Osteocyte (in vitro differentiated cells): ENCODE data around the gene GTPBP2. TPM values are rescaled to one million over a fixed set of nuclear protein-coding genes. Genes with fewer than 3 reads are reported as not detected.

Source experiments
- DNase-seq: peaks from one replicate; pipeline ENCODE4 v3.0.0; 2021; ENCODE audit warnings: mixed read lengths; ENCODE audit not compliant: unreplicated experiment; ENCODE audit errors: extremely low spot score
- H3K27ac Mint-ChIP-seq: one replicate; pipeline ENCODE4 v1.8.0; 2021; ENCODE audit warnings: mild to moderate bottlenecking, mixed read lengths; ENCODE audit not compliant: unreplicated experiment
- H3K27me3 Mint-ChIP-seq: one replicate; pipeline ENCODE4 v1.8.0; 2021; ENCODE audit warnings: mixed read lengths; ENCODE audit not compliant: unreplicated experiment
- H3K36me3 Mint-ChIP-seq: one replicate; pipeline ENCODE4 v1.8.0; 2021; ENCODE audit warnings: mixed read lengths; ENCODE audit not compliant: unreplicated experiment
- H3K4me1 Mint-ChIP-seq: one replicate; pipeline ENCODE4 v1.8.0; 2021; ENCODE audit warnings: mixed read lengths; ENCODE audit not compliant: unreplicated experiment
- H3K4me3 Mint-ChIP-seq: one replicate; pipeline ENCODE4 v1.8.0; 2021; ENCODE audit warnings: mild to moderate bottlenecking, moderate library complexity, mixed read lengths; ENCODE audit not compliant: unreplicated experiment
- H3K9me3 Mint-ChIP-seq: one replicate; pipeline ENCODE4 v1.8.0; 2021; ENCODE audit warnings: mixed read lengths; ENCODE audit not compliant: unreplicated experiment
- CTCF ChIP-seq: fragments of 200-600 bp; sonication (generic); IDR thresholded peaks from 2 replicates; pipeline ENCODE4 v1.5.0; 2021; ENCODE audit warnings: antibody characterized with exemption, mild to moderate bottlenecking, moderate library complexity
- total RNA-seq: library from RNA; stranded (reverse); gene quantifications from 2 replicates; pipeline ENCODE4 v1.2.1, GENCODE V29; 2021

The GTPBP2 gene
- total RNA-seq, 1 donor from 2014 or later, result 86.4 TPM

GRCh38 chr6:43584892-43585570, 44.0 kb downstream of the GTPBP2 start:
- Mint-ChIP-seq H3K36me3 (peaks cover 33% of the 10 kb centered on the region), H3K4me1 (no peaks in the 10 kb centered on the region), H3K27ac (no peak overlapping the region), H3K4me3 (no peak overlapping the region), H3K9me3 (no peaks in the 10 kb centered on the region), H3K27me3 (no peaks in the 10 kb centered on the region)
- TF ChIP-seq CTCF, result no peak
- no peak for DNase-seq

GRCh38 chr6:43582911-43583310, 46.2 kb downstream of the GTPBP2 start:
- H3K9me3 Mint-ChIP-seq, result no peaks in the 10 kb centered on the region
- H3K4me3 Mint-ChIP-seq, result no peak overlapping the region
- H3K27ac Mint-ChIP-seq, result no peak overlapping the region
- no peak for TF ChIP-seq CTCF
- H3K36me3 Mint-ChIP-seq, result peaks cover 30% of the 10 kb centered on the region
- no peak for DNase-seq
- peaks cover 12% of the 10 kb centered on the region for H3K4me1 Mint-ChIP-seq
- no peaks in the 10 kb centered on the region for H3K27me3 Mint-ChIP-seq

- Mint-ChIP-seq H3K36me3 (peaks cover 11% of the 10 kb centered on the region), H3K4me1 (peaks cover 32% of the 10 kb centered on the region), H3K27ac (peak overlapping the region; percentile 71), H3K4me3 (no peak overlapping the region), H3K9me3 (no peaks in the 10 kb centered on the region), H3K27me3 (no peaks in the 10 kb centered on the region)
- TF ChIP-seq CTCF, result no peak
- no peak for DNase-seq
Observed at GRCh38 chr6:43579171-43579570, 49.9 kb downstream of the GTPBP2 start.

GRCh38 chr6:43578748-43579147, 50.3 kb downstream of the GTPBP2 start:
- DNase-seq, result no peak
- no peak overlapping the region for H3K4me3 Mint-ChIP-seq
- peak overlapping the region; percentile 71 for H3K27ac Mint-ChIP-seq
- peaks cover 32% of the 10 kb centered on the region for H3K4me1 Mint-ChIP-seq
- no peak for TF ChIP-seq CTCF
- no peaks in the 10 kb centered on the region for H3K9me3 Mint-ChIP-seq
- H3K36me3 Mint-ChIP-seq, result peaks cover 10% of the 10 kb centered on the region
- H3K27me3 Mint-ChIP-seq, result no peaks in the 10 kb centered on the region

- DNase-seq, result peak; percentile 97
- Mint-ChIP-seq H3K4me3 (peak within 1 kb of the TSS; percentile 96), H3K9me3 (no peaks in the 10 kb centered on the region), H3K4me1 (peaks cover 32% of the 10 kb centered on the region), H3K27ac (peak within 1 kb of the TSS; percentile 88), H3K36me3 (peaks cover 14% of the 10 kb centered on the region), H3K27me3 (no peaks in the 10 kb centered on the region)
- peak; percentile 33 for TF ChIP-seq CTCF
Observed at GRCh38 chr6:43575772-43576551, 53.1 kb downstream of the GTPBP2 start, which contains the start of the genes POLH and XPO5. POLH (plus strand) TSS chr6:43576185; CDS start chr6:43582320, 6,135 bp downstream. XPO5 (minus strand) TSS chr6:43576038; CDS start chr6:43575864, 174 bp downstream.
